HCT116 (cell line): ENCODE data around the gene GRK2.

Experiments used
- CTCF ChIP-seq, 3 experiments: fragments of 200-600 bp in 1 of 3; sonication (generic) in 1 of 3; IDR thresholded peaks in 2 of 3; conservative IDR thresholded peaks in 1 of 3; 2 replicates each; pipeline ENCODE4 v1.5.1; 2012 to 2017; ENCODE audit warnings: low read depth in 2 of 3, low read length in 2 of 3, antibody characterized with exemption in 1 of 3, borderline replicate concordance in 1 of 3, control low read depth in 1 of 3, mild to moderate bottlenecking in 1 of 3, mixed read lengths in 1 of 3, mixed run types in 1 of 3, moderate library complexity in 1 of 3; ENCODE audit not compliant: insufficient read depth in 1 of 3
- EGR1 ChIP-seq: IDR thresholded peaks from 2 replicates; pipeline ENCODE4 v1.6.1; 2012; ENCODE audit warnings: low read depth
- EZH2phosphoT487 ChIP-seq: fragments of 200-600 bp; IDR thresholded peaks from 2 replicates; pipeline ENCODE4 v1.6.1; 2018; ENCODE audit warnings: antibody characterized with exemption, borderline replicate concordance
- POLR2AphosphoS5 ChIP-seq: IDR thresholded peaks from 2 replicates; pipeline ENCODE4 v1.6.1; 2011; ENCODE audit warnings: mild to moderate bottlenecking, low read depth, low read length, moderate library complexity
- REST ChIP-seq: IDR thresholded peaks from 2 replicates; pipeline ENCODE4 v1.6.1; 2012; ENCODE audit warnings: low read depth
- SP1 ChIP-seq: IDR thresholded peaks from 2 replicates; pipeline ENCODE4 v1.6.1; 2012; ENCODE audit warnings: low read depth
- YY1 ChIP-seq: IDR thresholded peaks from 2 replicates; pipeline ENCODE4 v1.6.1; 2011; ENCODE audit warnings: low read length, low read depth, moderate library complexity, mild to moderate bottlenecking; ENCODE audit not compliant: insufficient replicate concordance; ENCODE audit errors: extremely low read depth
- ZNF274 ChIP-seq: fragments of 200-500 bp; sonication (Bioruptor generic); IDR thresholded peaks from 2 replicates; pipeline ENCODE4 v1.6.1; 2014; ENCODE audit warnings: mild to moderate bottlenecking, low read depth, low read length, inconsistent platforms

- TF ChIP-seq ZNF274 (no peak), CTCF (IDR thresholded peaks at IDR 0.05 in 2 of 3, conservative IDR thresholded peaks at IDR 0.05 in 1 of 3; ENCODE audit: borderline replicate concordance in 1 of 3, insufficient read depth in 1 of 3, low read depth in 2 of 3, low read length in 2 of 3) (no peak), YY1 (no peak), EZH2phosphoT487 (no peak), SP1 (no peak), EGR1 (no peak), POLR2AphosphoS5 (no peak), REST (no peak)
Measured at GRCh38 chr11:67332081-67332691, 65.9 kb downstream of the GRK2 start.
